Stomach (tissue), 9 donors: ENCODE measurements around the gene ZNF263. TPM values are rescaled to one million over a fixed set of nuclear protein-coding genes. Genes with fewer than 3 reads are reported as not detected.

Experiments used
- DNase-seq, 2 donors: peaks; one replicate each; pipeline versions ENCODE4 v3.0.0 to v3.0.0-alpha.2; 2013 to 2019
- H3K27ac ChIP-seq, 5 donors: fragments of 200-600 bp in 4 of 5; sonication (generic) in 4 of 5; one replicate each; pipeline ENCODE4 v1.5.1; 2013 to 2019; ENCODE audit warnings: mild to moderate bottlenecking in 1 of 5, moderate library complexity in 1 of 5
- H3K27me3 ChIP-seq, 3 donors: fragments of 200-600 bp; sonication (generic); one replicate each; pipeline ENCODE4 v1.5.1; 2017 to 2019; ENCODE audit warnings: mixed run types in 1 of 3
- H3K36me3 ChIP-seq, 4 donors: fragments of 200-600 bp; sonication (generic); 1 replicate in 3 of 4; 2 replicates in 1 of 4; pipeline ENCODE4 v1.5.1; 2016 to 2019
- H3K4me1 ChIP-seq, 4 donors: fragments of 200-600 bp; sonication (generic); one replicate each; pipeline ENCODE4 v1.5.1; 2016 to 2019
- H3K4me3 ChIP-seq, 4 donors: fragments of 200-600 bp; sonication (generic) in 3 of 4; one replicate each; pipeline ENCODE4 v1.5.1; 2016 to 2019; ENCODE audit warnings: mild to moderate bottlenecking in 1 of 4
- H3K9me3 ChIP-seq, 4 donors: fragments of 200-600 bp; sonication (generic); one replicate each; pipeline ENCODE4 v1.5.1; 2016 to 2019
- EP300 ChIP-seq: sonication (generic); formaldehyde crosslinking; IDR thresholded peaks from one replicate; pipeline ENCODE4 v1.6.1; 2017; ENCODE audit warnings: antibody characterized with exemption
- POLR2A ChIP-seq, 4 donors: fragments of 450-650 bp; IDR thresholded peaks; one replicate each; pipeline ENCODE4 v1.6.1; 2016; ENCODE audit warnings: antibody characterized with exemption in 4 of 4, control low read depth in 2 of 4, mild to moderate bottlenecking in 1 of 4, moderate library complexity in 1 of 4
- POLR2AphosphoS5 ChIP-seq, 3 donors: sonication (generic); formaldehyde crosslinking; IDR thresholded peaks; one replicate each; pipeline ENCODE4 v1.6.1; 2016; ENCODE audit warnings: antibody characterized with exemption in 3 of 3
- WGBS, 5 donors: extraction: QIAGEN DNeasy Blood & Tissue Kit in 3 of 5; methylation state at CpG; one replicate each; pipeline versions ENCODE4 v1.1.5 to v1.1.7; 2013 to 2018; 5-methylcytosine and 5-hydroxymethylcytosine counted together
- intact Hi-C: fragments of 100-400 bp; cut with DNase I; formaldehyde crosslinking; loops from one replicate; pipeline ENCODE4 v1.15.1; 2023; ENCODE audit warnings: low total_unique reads
- polyA plus RNA-seq, 3 donors: library from polyadenylated mRNA; stranded (reverse); fragments of 200-250 nt; gene quantifications; one replicate each; pipeline ENCODE4 v1.2.3, GENCODE V29; 2013
- total RNA-seq, 5 donors: library from RNA; depleted of rRNA; stranded (reverse); fragments of >200 nt; gene quantifications; one replicate each; pipeline versions ENCODE4 v1.1.0 to v1.2.3, GENCODE V29; 2014 to 2016
- TF ChIP-seq, protein P1 (sequence below), 7 experiments: fragments of 450-650 bp in 4 of 7; fragments of 200-600 bp in 3 of 7; sonication (generic) in 3 of 7; IDR thresholded peaks; one replicate each; pipeline ENCODE4 v1.5.1; 2016 to 2019; ENCODE audit warnings: antibody characterized with exemption in 7 of 7, control low read depth in 2 of 7, mild to moderate bottlenecking in 1 of 7
- donor health status: healthy with polysubstance abuse.
- donor health status: Bipolar disorder and iron deficiency.
- donor health status: healthy.

ZNF263 gene
- total and polyA plus RNA-seq, 8 donors, result 10.8 to 67.0 (median 30.8) TPM

- no peaks in the 10 kb centered on the region for H3K36me3 ChIP-seq
- H3K27ac ChIP-seq, result no peak overlapping the region
- H3K27me3 ChIP-seq, result peaks cover 0 to 23% (median 0%) of the 10 kb centered on the region in 3 donors
- no peaks in the 10 kb centered on the region for H3K4me1 ChIP-seq
- no peak overlapping the region for H3K4me3 ChIP-seq
- no peaks in the 10 kb centered on the region for H3K9me3 ChIP-seq
- no peak for DNase-seq
- 73 to 86% (median 79%) methylated on average over 7 of the region's 7 CpGs for WGBS, 5 donors
- intact Hi-C loops, result loop anchor here (10.0 kb wide), 1 partner anchor 49 kb away; no protein-coding TSS in a partner anchor
- TF ChIP-seq POLR2AphosphoS5 (IDR thresholded peaks at IDR 0.05) (no peak), EP300 (no peak), POLR2A (IDR thresholded peaks at IDR 0.05) (no peak)
- TF ChIP-seq, protein P1, sequence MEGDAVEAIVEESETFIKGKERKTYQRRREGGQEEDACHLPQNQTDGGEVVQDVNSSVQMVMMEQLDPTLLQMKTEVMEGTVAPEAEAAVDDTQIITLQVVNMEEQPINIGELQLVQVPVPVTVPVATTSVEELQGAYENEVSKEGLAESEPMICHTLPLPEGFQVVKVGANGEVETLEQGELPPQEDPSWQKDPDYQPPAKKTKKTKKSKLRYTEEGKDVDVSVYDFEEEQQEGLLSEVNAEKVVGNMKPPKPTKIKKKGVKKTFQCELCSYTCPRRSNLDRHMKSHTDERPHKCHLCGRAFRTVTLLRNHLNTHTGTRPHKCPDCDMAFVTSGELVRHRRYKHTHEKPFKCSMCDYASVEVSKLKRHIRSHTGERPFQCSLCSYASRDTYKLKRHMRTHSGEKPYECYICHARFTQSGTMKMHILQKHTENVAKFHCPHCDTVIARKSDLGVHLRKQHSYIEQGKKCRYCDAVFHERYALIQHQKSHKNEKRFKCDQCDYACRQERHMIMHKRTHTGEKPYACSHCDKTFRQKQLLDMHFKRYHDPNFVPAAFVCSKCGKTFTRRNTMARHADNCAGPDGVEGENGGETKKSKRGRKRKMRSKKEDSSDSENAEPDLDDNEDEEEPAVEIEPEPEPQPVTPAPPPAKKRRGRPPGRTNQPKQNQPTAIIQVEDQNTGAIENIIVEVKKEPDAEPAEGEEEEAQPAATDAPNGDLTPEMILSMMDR (IDR thresholded peaks at IDR 0.05), result no peak
Measured at GRCh38 chr16:3246002-3246401, 37.3 kb upstream of the ZNF263 start.

DNA sequence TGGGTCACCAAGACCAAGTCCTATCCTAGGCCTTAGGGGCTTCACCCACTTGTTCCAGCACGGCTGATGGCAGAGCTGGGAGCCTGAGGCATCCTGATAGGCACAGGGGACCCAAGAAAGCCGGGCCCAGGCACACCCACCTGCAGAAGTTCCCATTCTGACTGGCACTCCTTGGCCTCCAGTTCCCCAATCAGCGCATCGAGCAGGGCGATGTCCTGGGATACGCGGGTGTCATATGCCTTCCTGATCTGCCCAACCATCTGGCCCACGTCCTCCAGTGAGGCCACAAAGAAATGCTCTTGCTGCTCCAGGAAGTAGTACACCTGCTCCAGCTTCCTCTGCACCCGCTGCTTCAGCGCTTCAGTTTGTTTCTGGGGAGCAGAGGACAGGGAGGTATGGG, 36.4 kb upstream of the ZNF263 start:
- intact Hi-C loops, result loop anchor here (10.0 kb wide), 1 partner anchor 48 kb away; no protein-coding TSS in a partner anchor
- Histone ChIP-seq H3K27me3 (peaks cover 0 to 23% (median 0%) of the 10 kb centered on the region in 3 donors), H3K36me3 (no peaks in the 10 kb centered on the region), H3K27ac (no peak overlapping the region), H3K9me3 (no peaks in the 10 kb centered on the region), H3K4me3 (no peak overlapping the region), H3K4me1 (no peaks in the 10 kb centered on the region)
- DNase-seq, result no peak
- 76 to 94% (median 81%) methylated on average over 2 to 10 of the region's 10 CpGs for WGBS, 5 donors
- TF ChIP-seq EP300 (no peak), POLR2A (IDR thresholded peaks at IDR 0.05) (no peak), POLR2AphosphoS5 (IDR thresholded peaks at IDR 0.05) (no peak)
- TF ChIP-seq, protein P1 (IDR thresholded peaks at IDR 0.05), result no peak

GRCh38 chr16:3248596-3248995, 34.7 kb upstream of the ZNF263 start:
- Histone ChIP-seq H3K27me3 (peaks cover 0 to 29% (median 0%) of the 10 kb centered on the region in 3 donors), H3K27ac (no peak overlapping the region), H3K4me1 (no peaks in the 10 kb centered on the region), H3K9me3 (no peaks in the 10 kb centered on the region), H3K36me3 (no peaks in the 10 kb centered on the region), H3K4me3 (no peak overlapping the region)
- intact Hi-C loops, result loop anchor here (10.0 kb wide), 1 partner anchor 46 kb away; no protein-coding TSS in a partner anchor
- TF ChIP-seq POLR2A (IDR thresholded peaks at IDR 0.05) (no peak), EP300 (no peak), POLR2AphosphoS5 (IDR thresholded peaks at IDR 0.05) (no peak)
- TF ChIP-seq, protein P1 (IDR thresholded peaks at IDR 0.05), result no peak
- WGBS, 5 donors, result 69 to 90% (median 81%) methylated on average over 5 of the region's 5 CpGs
- DNase-seq, result no peak

DNA sequence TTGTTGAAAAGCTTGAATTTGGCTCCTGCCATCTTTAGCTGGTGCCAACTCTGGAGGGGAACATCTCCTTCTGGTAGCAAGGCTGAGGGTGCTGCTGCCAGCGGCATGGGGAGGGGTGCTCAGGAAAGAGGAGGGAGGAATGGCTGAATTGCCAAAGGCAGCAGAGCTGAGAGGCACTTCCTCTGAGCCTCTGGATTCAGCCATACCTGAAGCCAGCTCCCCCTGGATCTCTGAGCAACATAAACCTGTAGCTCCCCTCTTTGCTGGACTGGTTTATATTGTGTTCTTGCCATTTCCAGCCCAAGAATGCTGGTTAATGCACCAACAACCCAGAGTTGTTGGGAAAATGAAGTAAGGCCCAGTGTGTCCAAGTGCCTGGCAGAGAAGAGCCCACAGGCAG, 34.3 kb upstream of the ZNF263 start:
- Histone ChIP-seq H3K36me3 (no peaks in the 10 kb centered on the region), H3K4me1 (no peaks in the 10 kb centered on the region), H3K9me3 (no peaks in the 10 kb centered on the region), H3K27me3 (peaks cover 0 to 25% (median 0%) of the 10 kb centered on the region in 3 donors), H3K27ac (no peak overlapping the region), H3K4me3 (no peak overlapping the region)
- DNase-seq, result no peak
- no peak for TF ChIP-seq EP300
- TF ChIP-seq POLR2A (IDR thresholded peaks at IDR 0.05), result no peak
- no peak for TF ChIP-seq POLR2AphosphoS5 (IDR thresholded peaks at IDR 0.05)
- TF ChIP-seq, protein P1 (IDR thresholded peaks at IDR 0.05), result no peak
- intact Hi-C loops, result loop anchor here (10.0 kb wide), 1 partner anchor 46 kb away; no protein-coding TSS in a partner anchor
- 50 to 72% (median 67%) methylated on average over 1 of the region's 1 CpG for WGBS, 5 donors
